Mucosa of descending colon (tissue), 3 donors: ENCODE results near the gene NUDT22. TPM values are rescaled to one million over a fixed set of nuclear protein-coding genes. Genes with fewer than 3 reads are reported as not detected.

Experiments
- ATAC-seq: fragments of 200-7000 bp; cut with Tn5 transposase; one replicate; pipeline ENCODE4 v1.9.1; 2020; ENCODE audit warnings: mild to moderate bottlenecking, moderate library complexity
- DNase-seq, 3 donors: peaks; one replicate each; pipeline ENCODE4 v3.0.0-alpha.2; 2020
- H3K36me3 ChIP-seq: fragments of 200-600 bp; one replicate; pipeline ENCODE4 v1.8.0; 2021; ENCODE audit warnings: low read depth, mild to moderate bottlenecking
- H3K4me1 ChIP-seq: fragments of 200-600 bp; one replicate; pipeline ENCODE4 v1.8.0; 2021; ENCODE audit warnings: low read depth, mild to moderate bottlenecking
- H3K4me3 ChIP-seq: fragments of 200-600 bp; one replicate; pipeline ENCODE4 v1.8.0; 2021; ENCODE audit warnings: mild to moderate bottlenecking
- H3K9me3 ChIP-seq: fragments of 200-600 bp; one replicate; pipeline ENCODE4 v1.8.0; 2021; ENCODE audit warnings: mild to moderate bottlenecking
- CTCF ChIP-seq: fragments of 200-600 bp; IDR thresholded peaks from one replicate; pipeline ENCODE4 v1.8.0; 2022; ENCODE audit warnings: antibody characterized with exemption, mild to moderate bottlenecking
- intact Hi-C, 2 donors: fragments of 100-400 bp; cut with DNase I in 1 of 2; cut with micrococcal nuclease in 1 of 2; formaldehyde crosslinking; loops; one replicate each; pipeline versions ENCODE4 v1.11.0 to v1.11.1; 2022; cut with DNase I, micrococcal nuclease
- total RNA-seq, 3 donors: library from RNA; stranded (reverse); fragmentation: NEBNext Ultra II Directional in 2 of 3; extraction: Animal tissue kit (Norgen Biotek cat#: 25700) in 2 of 3; gene quantifications; one replicate each; pipeline versions ENCODE4 v1.2.1 to v1.2.4, GENCODE V29; 2021 to 2023
- donor health status: DM: no; HTN: no; CAD: no; lungs with moderate emphysema.
- donor health status: DM: no; HTN: no; CAD: no.
- donor health status: DM: no; HTN: yes; CAD: no.

The NUDT22 gene
- total RNA-seq, 3 donors from 2014 or later = 81.6 to 137 (median 119) TPM

GRCh38 chr11:64209563-64209843, 16.6 kb upstream of the NUDT22 start:
- no peak for DNase-seq
- no peak for ATAC-seq
- Histone ChIP-seq H3K9me3 (no peaks in the 10 kb centered on the region), H3K36me3 (no peaks in the 10 kb centered on the region), H3K4me3 (no peak overlapping the region), H3K4me1 (peaks cover 27% of the 10 kb centered on the region)
- TF ChIP-seq CTCF = no peak
- intact Hi-C loops = loop anchor here (5.0 to 10.0 kb wide), 2 partner anchors 93 to 95 kb away; partner anchors contain the start of genes CATSPERZ (in 2 of the 2) and ESRRA (in 1 of the 2)

- H3K9me3 ChIP-seq = no peaks in the 10 kb centered on the region
- TF ChIP-seq CTCF = no peak
- H3K4me1 ChIP-seq = peaks cover 19% of the 10 kb centered on the region
- no peak for DNase-seq
- H3K36me3 ChIP-seq = no peaks in the 10 kb centered on the region
- ATAC-seq = no peak
- H3K4me3 ChIP-seq = no peak overlapping the region
- intact Hi-C loops = no loop called here
These were observed 15.6 kb upstream of the NUDT22 start for GRCh38 chr11:64210301-64211020.

DNA sequence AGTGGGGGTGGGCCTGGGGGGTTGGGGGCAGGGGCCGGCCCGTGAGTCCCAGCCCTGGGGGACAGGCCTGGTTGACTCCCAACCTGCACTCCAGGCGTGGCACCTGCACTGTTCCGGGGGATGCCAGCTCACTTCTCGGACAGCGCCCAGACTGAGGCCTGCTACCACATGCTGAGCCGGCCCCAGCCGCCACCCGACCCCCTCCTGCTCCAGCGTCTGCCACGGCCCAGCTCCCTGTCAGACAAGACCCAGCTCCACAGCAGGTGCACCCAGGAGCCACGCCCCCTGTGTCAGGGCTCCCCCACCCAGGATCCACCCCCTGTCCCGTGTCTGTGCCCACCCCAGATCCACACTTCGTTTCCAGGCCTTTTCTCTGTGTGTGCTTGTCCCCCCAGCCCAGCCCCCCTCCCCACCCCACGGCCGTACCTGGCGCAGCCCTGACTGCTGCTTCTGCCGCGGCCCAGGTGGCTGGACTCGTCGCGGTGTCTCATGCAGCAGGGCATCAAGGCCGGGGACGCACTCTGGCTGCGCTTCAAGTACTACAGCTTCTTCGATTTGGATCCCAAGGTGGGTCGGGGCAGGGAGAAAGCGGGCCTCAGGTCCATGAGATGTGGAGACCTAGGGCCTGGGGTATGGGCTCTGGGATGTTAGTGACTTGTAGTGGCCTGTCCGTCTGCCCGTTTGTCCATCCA, 14.7 kb upstream of the NUDT22 start:
- Histone ChIP-seq H3K36me3 (no peaks in the 10 kb centered on the region), H3K9me3 (no peaks in the 10 kb centered on the region), H3K4me1 (peaks cover 11% of the 10 kb centered on the region), H3K4me3 (no peak overlapping the region)
- ATAC-seq (no peak), DNase-seq (no peak)
- intact Hi-C loops = no loop called here
- no peak for TF ChIP-seq CTCF

DNA sequence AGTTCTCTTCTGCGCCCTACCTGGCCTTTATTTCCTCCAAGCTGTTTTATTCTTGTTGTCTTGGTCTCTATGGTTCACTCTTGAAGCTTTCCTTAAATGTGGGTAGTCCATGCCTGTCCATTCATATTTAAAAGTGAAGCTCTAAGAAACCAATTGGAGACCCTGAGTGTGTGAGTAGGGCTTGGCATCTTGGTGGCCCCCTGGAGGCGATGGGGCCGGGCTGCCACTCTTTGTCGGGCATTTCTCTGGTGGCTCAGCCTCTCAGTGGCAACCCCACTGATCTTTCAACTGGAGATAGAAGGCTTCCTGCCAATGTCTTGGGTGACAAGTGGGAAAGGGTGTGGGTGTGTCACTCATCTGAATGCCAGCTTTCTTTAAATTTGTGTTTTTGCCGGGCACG, 9.2 kb upstream of the NUDT22 start:
- no peak for DNase-seq
- no peaks in the 10 kb centered on the region for H3K4me1 ChIP-seq
- no peak overlapping the region for H3K4me3 ChIP-seq
- no peaks in the 10 kb centered on the region for H3K36me3 ChIP-seq
- ATAC-seq = no peak
- intact Hi-C loops = no loop called here
- TF ChIP-seq CTCF = no peak
- H3K9me3 ChIP-seq = no peaks in the 10 kb centered on the region

DNA sequence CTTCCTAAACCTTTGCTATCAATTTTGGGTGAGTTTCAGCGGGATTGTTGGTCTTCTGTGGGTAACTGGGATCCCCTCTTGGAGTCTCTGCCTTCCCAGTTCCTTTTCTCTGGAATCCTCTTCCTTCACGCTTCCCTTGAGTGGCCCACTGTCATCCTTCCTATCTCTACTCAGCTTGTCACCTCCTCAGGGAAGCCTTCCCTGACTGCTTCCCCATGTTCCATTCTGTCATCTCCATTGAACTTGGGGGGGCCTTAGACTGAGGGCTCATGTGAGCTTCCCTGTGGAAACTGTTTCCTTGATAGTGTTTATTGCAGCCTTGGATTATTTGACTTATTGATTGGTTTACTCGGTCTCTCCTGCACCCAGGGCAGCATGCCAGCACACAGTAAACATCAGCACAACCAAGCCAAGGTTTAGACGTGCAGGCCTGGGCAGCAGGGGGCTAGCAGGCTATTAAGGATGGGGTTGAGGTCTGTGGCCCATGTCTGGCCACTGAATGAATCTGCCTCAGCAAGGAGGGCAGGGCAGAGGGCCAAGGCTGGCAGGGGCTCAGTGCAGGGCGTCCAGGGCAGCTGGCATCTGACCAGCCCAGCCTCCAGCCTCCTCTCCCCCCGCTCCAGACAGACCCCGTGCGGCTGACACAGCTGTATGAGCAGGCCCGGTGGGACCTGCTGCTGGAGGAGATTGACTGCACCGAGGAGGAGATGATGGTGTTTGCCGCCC, 7.3 kb upstream of the NUDT22 start:
- Histone ChIP-seq H3K36me3 (no peaks in the 10 kb centered on the region), H3K9me3 (no peaks in the 10 kb centered on the region), H3K4me1 (no peaks in the 10 kb centered on the region), H3K4me3 (no peak overlapping the region)
- peak in 2 of 3 donors; percentile 34 to 46 for DNase-seq
- no peak for TF ChIP-seq CTCF
- ATAC-seq = no peak
- intact Hi-C loops = no loop called here
